Type B pancreatic cell (in vitro differentiated cells): ENCODE data around the gene TSPAN15. TPM values are rescaled to one million over a fixed set of nuclear protein-coding genes. Genes with fewer than 3 reads are reported as not detected.

Source experiments
- DNase-seq: peaks from one replicate; pipeline ENCODE4 v3.0.0; 2021; ENCODE audit warnings: mixed read lengths; ENCODE audit not compliant: unreplicated experiment; ENCODE audit errors: extremely low spot score
- H3K27ac Mint-ChIP-seq: 2 replicates; pipeline ENCODE4 v1.8.0; 2021; ENCODE audit warnings: mild to moderate bottlenecking, mixed read lengths
- H3K27me3 Mint-ChIP-seq: 2 replicates; pipeline ENCODE4 v1.8.0; 2021; ENCODE audit warnings: mixed read lengths
- H3K36me3 Mint-ChIP-seq: 2 replicates; pipeline ENCODE4 v1.8.0; 2021; ENCODE audit warnings: mixed read lengths
- H3K4me1 Mint-ChIP-seq: one replicate; pipeline ENCODE4 v1.8.0; 2021; ENCODE audit warnings: mixed read lengths; ENCODE audit not compliant: unreplicated experiment
- H3K4me3 Mint-ChIP-seq: 2 replicates; pipeline ENCODE4 v1.8.0; 2021; ENCODE audit warnings: mild to moderate bottlenecking, mixed read lengths
- H3K9me3 Mint-ChIP-seq: 2 replicates; pipeline ENCODE4 v1.8.0; 2021; ENCODE audit warnings: mixed read lengths
- CTCF ChIP-seq: fragments of 200-600 bp; sonication (generic); conservative IDR thresholded peaks from 2 replicates; pipeline ENCODE4 v1.5.0; 2021; ENCODE audit warnings: antibody characterized with exemption, mild to moderate bottlenecking
- total RNA-seq: library from RNA; stranded (reverse); gene quantifications from 2 replicates; pipeline ENCODE4 v1.2.1, GENCODE V29; 2021; ENCODE audit warnings: low replicate concordance

Gene TSPAN15
- total RNA-seq, 1 donor from 2014 or later = 19.7 TPM

GRCh38 chr10:69439813-69440506 lies 11.3 kb upstream of the TSPAN15 start:
- no peak for DNase-seq
- peak overlapping the region; percentile 95 for H3K27ac Mint-ChIP-seq
- no peaks in the 10 kb centered on the region for H3K36me3 Mint-ChIP-seq
- H3K4me3 Mint-ChIP-seq = peak overlapping the region; percentile 43
- H3K27me3 Mint-ChIP-seq = peaks cover 6% of the 10 kb centered on the region
- TF ChIP-seq CTCF = no peak
- no peaks in the 10 kb centered on the region for H3K9me3 Mint-ChIP-seq
- peaks cover 28% of the 10 kb centered on the region for H3K4me1 Mint-ChIP-seq

- DNase-seq = no peak
- Mint-ChIP-seq H3K4me1 (peaks cover 16% of the 10 kb centered on the region), H3K4me3 (no peak overlapping the region), H3K9me3 (no peaks in the 10 kb centered on the region), H3K27ac (no peak overlapping the region), H3K27me3 (peaks cover 15% of the 10 kb centered on the region), H3K36me3 (no peaks in the 10 kb centered on the region)
- TF ChIP-seq CTCF = no peak
These were observed 7.9 kb upstream of the TSPAN15 start for GRCh38 chr10:69443354-69443753.

- no peak for DNase-seq
- H3K27ac Mint-ChIP-seq = peak overlapping the region; percentile 26
- H3K4me3 Mint-ChIP-seq = no peak overlapping the region
- H3K4me1 Mint-ChIP-seq = peaks cover 12% of the 10 kb centered on the region
- H3K36me3 Mint-ChIP-seq = no peaks in the 10 kb centered on the region
- no peak for TF ChIP-seq CTCF
- no peaks in the 10 kb centered on the region for H3K9me3 Mint-ChIP-seq
- peaks cover 16% of the 10 kb centered on the region for H3K27me3 Mint-ChIP-seq
These were observed 6.2 kb upstream of the TSPAN15 start for GRCh38 chr10:69445041-69445440.

GRCh38 chr10:69446229-69446628 lies 5.0 kb upstream of the TSPAN15 start:
- Mint-ChIP-seq H3K4me3 (no peak overlapping the region), H3K27me3 (peaks cover 16% of the 10 kb centered on the region), H3K4me1 (peaks cover 15% of the 10 kb centered on the region), H3K36me3 (no peaks in the 10 kb centered on the region), H3K27ac (peak overlapping the region; percentile 76), H3K9me3 (no peaks in the 10 kb centered on the region)
- no peak for TF ChIP-seq CTCF
- no peak for DNase-seq

GRCh38 chr10:69446650-69447151 lies 4.6 kb upstream of the TSPAN15 start:
- Mint-ChIP-seq H3K4me3 (peak overlapping the region; percentile 6), H3K4me1 (peaks cover 15% of the 10 kb centered on the region), H3K9me3 (no peaks in the 10 kb centered on the region)

More at GRCh38 chr10:69446650-69447151, 4.6 kb upstream of the TSPAN15 start:
- no peak for TF ChIP-seq CTCF
- Mint-ChIP-seq H3K27ac (peak overlapping the region; percentile 76), H3K27me3 (peaks cover 15% of the 10 kb centered on the region), H3K36me3 (no peaks in the 10 kb centered on the region)
- no peak for DNase-seq
